Upper lobe of right lung (tissue), 1 donor: ENCODE results near the gene CELA3A. TPM values are rescaled to one million over a fixed set of nuclear protein-coding genes. Genes with fewer than 3 reads are reported as not detected.

Source experiments
- ATAC-seq: fragments of 200-7000 bp; cut with Tn5 transposase; one replicate; pipeline ENCODE4 v1.9.1; 2020; ENCODE audit warnings: mild to moderate bottlenecking, moderate library complexity
- DNase-seq: peaks from one replicate; pipeline ENCODE4 v3.0.0-alpha.2; 2020
- H3K27ac ChIP-seq: fragments of 200-600 bp; one replicate; pipeline ENCODE4 v1.8.0; 2022
- H3K27me3 ChIP-seq: fragments of 200-600 bp; one replicate; pipeline ENCODE4 v1.8.0; 2022; ENCODE audit warnings: mild to moderate bottlenecking
- H3K36me3 ChIP-seq: fragments of 200-600 bp; one replicate; pipeline ENCODE4 v1.8.0; 2022
- H3K4me1 ChIP-seq: fragments of 200-600 bp; one replicate; pipeline ENCODE4 v1.8.0; 2022
- H3K4me3 ChIP-seq: fragments of 200-600 bp; one replicate; pipeline ENCODE4 v1.8.0; 2022; ENCODE audit warnings: mild to moderate bottlenecking
- H3K9me3 ChIP-seq: fragments of 200-600 bp; one replicate; pipeline ENCODE4 v1.8.0; 2022
- CTCF ChIP-seq: fragments of 200-600 bp; IDR thresholded peaks from one replicate; pipeline ENCODE4 v1.8.0; 2022; ENCODE audit warnings: antibody characterized with exemption
- intact Hi-C: fragments of 100-400 bp; cut with DNase I; formaldehyde crosslinking; loops from one replicate; pipeline ENCODE4 v1.11.0; 2022
- total RNA-seq: library from RNA; stranded (reverse); fragmentation: NEBNext Ultra II Directional; extraction: Animal tissue kit (Norgen Biotek cat#: 25700); gene quantifications from one replicate; pipeline ENCODE4 v1.2.1, GENCODE V29; 2021
- donor health status: DM: no; HTN: yes; CAD: no; lungs with severe emphysema.

CELA3A gene
- total RNA-seq, 1 donor from 2014 or later: not detected

- no peaks in the 10 kb centered on the region for H3K27me3 ChIP-seq
- ATAC-seq (no peak), DNase-seq (peak; percentile 4)
- no peak overlapping the region for H3K27ac ChIP-seq
- H3K36me3 ChIP-seq: no peaks in the 10 kb centered on the region
- no peak overlapping the region for H3K4me3 ChIP-seq
- H3K4me1 ChIP-seq: no peaks in the 10 kb centered on the region
- H3K9me3 ChIP-seq: no peaks in the 10 kb centered on the region
- intact Hi-C loops: no loop called here
- no peak for TF ChIP-seq CTCF
Measured at GRCh38 chr1:22045604-22046228, 44.3 kb downstream of the CELA3A start.

GRCh38 chr1:22048351-22049192 is 47.1 kb downstream of the CELA3A start:
- H3K27me3 ChIP-seq: no peaks in the 10 kb centered on the region
- no peaks in the 10 kb centered on the region for H3K9me3 ChIP-seq
- H3K4me3 ChIP-seq: no peak overlapping the region
- H3K27ac ChIP-seq: no peak overlapping the region
- intact Hi-C loops: no loop called here
- ATAC-seq (no peak), DNase-seq (peak; percentile 65)
- TF ChIP-seq CTCF: no peak
- H3K36me3 ChIP-seq: no peaks in the 10 kb centered on the region
- H3K4me1 ChIP-seq: no peaks in the 10 kb centered on the region

- Histone ChIP-seq H3K27me3 (no peaks in the 10 kb centered on the region), H3K4me1 (peaks cover 13% of the 10 kb centered on the region), H3K27ac (no peak overlapping the region), H3K36me3 (no peaks in the 10 kb centered on the region), H3K4me3 (no peak overlapping the region), H3K9me3 (no peaks in the 10 kb centered on the region)
- ATAC-seq (no peak), DNase-seq (peak; percentile 20)
- no peak for TF ChIP-seq CTCF
- intact Hi-C loops: no loop called here
Measured at GRCh38 chr1:22050330-22050729, 48.9 kb downstream of the CELA3A start.

GRCh38 chr1:22051607-22052114 is 50.2 kb downstream of the CELA3A start:
- H3K4me1 ChIP-seq: peaks cover 26% of the 10 kb centered on the region
- no peaks in the 10 kb centered on the region for H3K9me3 ChIP-seq
- H3K4me3 ChIP-seq: peak overlapping the region; percentile 89
- H3K36me3 ChIP-seq: no peaks in the 10 kb centered on the region
- no peak overlapping the region for H3K27ac ChIP-seq
- intact Hi-C loops: no loop called here
- no peaks in the 10 kb centered on the region for H3K27me3 ChIP-seq
- no peak for TF ChIP-seq CTCF
- no peak for DNase-seq
- no peak for ATAC-seq

GRCh38 chr1:22052115-22053016 is 50.9 kb downstream of the CELA3A start, which contains the start of gene CDC42:
Gene CDC42, plus strand, starts transcription at chr1:22052709. Its CDS starts 25,770 bp downstream, at chr1:22078479.
- H3K27ac ChIP-seq: peak within 1 kb of the TSS; percentile 98
- peak within 1 kb of the TSS; percentile 89 for H3K4me3 ChIP-seq
- H3K36me3 ChIP-seq: no peaks in the 10 kb centered on the region
- intact Hi-C loops: no loop called here
- no peak for TF ChIP-seq CTCF
- no peaks in the 10 kb centered on the region for H3K27me3 ChIP-seq
- ATAC-seq (peak; percentile 98), DNase-seq (peak; percentile 99)
- peaks cover 34% of the 10 kb centered on the region for H3K4me1 ChIP-seq
- no peaks in the 10 kb centered on the region for H3K9me3 ChIP-seq
